HG03139 (cell line): ENCODE results near the gene TSHZ1.

Experiments used
- ATAC-seq: cut with Tn5 transposase; IDR thresholded peaks from one replicate; pipeline ENCODE4 v1.9.1; 2021; ENCODE audit not compliant: unreplicated experiment

The TSHZ1 gene

GRCh38 chr18:75220551-75221355 lies 10.2 kb downstream of the TSHZ1 start:
- ATAC-seq: no peak

GRCh38 chr18:75221397-75221796 lies 10.8 kb downstream of the TSHZ1 start:
- ATAC-seq: no peak

- no peak for ATAC-seq
Observed at GRCh38 chr18:75221897-75222296, 11.3 kb downstream of the TSHZ1 start.

- ATAC-seq: no peak
Observed at GRCh38 chr18:75222407-75222806, 11.8 kb downstream of the TSHZ1 start.

GRCh38 chr18:75223687-75224347 lies 13.2 kb downstream of the TSHZ1 start:
- no peak for ATAC-seq

- no peak for ATAC-seq
Observed at GRCh38 chr18:75226286-75226955, 15.8 kb downstream of the TSHZ1 start.

- ATAC-seq: no peak
Observed at GRCh38 chr18:75226956-75227316, 16.3 kb downstream of the TSHZ1 start.

GRCh38 chr18:75227535-75228296 lies 17.1 kb downstream of the TSHZ1 start:
- no peak for ATAC-seq

- no peak for ATAC-seq
Observed at GRCh38 chr18:75228967-75229366, 18.4 kb downstream of the TSHZ1 start.

- ATAC-seq: no peak
Observed at GRCh38 chr18:75229437-75229836, 18.8 kb downstream of the TSHZ1 start.

GRCh38 chr18:75230163-75231052 lies 19.8 kb downstream of the TSHZ1 start:
- no peak for ATAC-seq

GRCh38 chr18:75231053-75231406 lies 20.4 kb downstream of the TSHZ1 start:
- no peak for ATAC-seq

- ATAC-seq: no peak
Observed at GRCh38 chr18:75234901-75235300, 24.3 kb downstream of the TSHZ1 start.

- no peak for ATAC-seq
Observed at GRCh38 chr18:75235896-75236295, 25.3 kb downstream of the TSHZ1 start.

- ATAC-seq: no peak
Observed at GRCh38 chr18:75238100-75238499, 27.5 kb downstream of the TSHZ1 start.

- ATAC-seq: no peak
Observed at GRCh38 chr18:75238786-75239185, 28.2 kb downstream of the TSHZ1 start.

- ATAC-seq: no peak
Observed at GRCh38 chr18:75240433-75240832, 29.8 kb downstream of the TSHZ1 start.

- ATAC-seq: no peak
Observed at GRCh38 chr18:75241705-75242104, 31.1 kb downstream of the TSHZ1 start.

- ATAC-seq: no peak
Observed at GRCh38 chr18:75244351-75245313, 34.0 kb downstream of the TSHZ1 start.
